Raji (cell line): ENCODE results near the gene CES5A.

Experiments used
- POLR2A ChIP-seq: IDR thresholded peaks from 2 replicates; pipeline ENCODE4 v1.6.1; 2011; ENCODE audit warnings: low read depth, low read length, control low read depth; ENCODE audit not compliant: insufficient read depth

The CES5A gene, protein sequence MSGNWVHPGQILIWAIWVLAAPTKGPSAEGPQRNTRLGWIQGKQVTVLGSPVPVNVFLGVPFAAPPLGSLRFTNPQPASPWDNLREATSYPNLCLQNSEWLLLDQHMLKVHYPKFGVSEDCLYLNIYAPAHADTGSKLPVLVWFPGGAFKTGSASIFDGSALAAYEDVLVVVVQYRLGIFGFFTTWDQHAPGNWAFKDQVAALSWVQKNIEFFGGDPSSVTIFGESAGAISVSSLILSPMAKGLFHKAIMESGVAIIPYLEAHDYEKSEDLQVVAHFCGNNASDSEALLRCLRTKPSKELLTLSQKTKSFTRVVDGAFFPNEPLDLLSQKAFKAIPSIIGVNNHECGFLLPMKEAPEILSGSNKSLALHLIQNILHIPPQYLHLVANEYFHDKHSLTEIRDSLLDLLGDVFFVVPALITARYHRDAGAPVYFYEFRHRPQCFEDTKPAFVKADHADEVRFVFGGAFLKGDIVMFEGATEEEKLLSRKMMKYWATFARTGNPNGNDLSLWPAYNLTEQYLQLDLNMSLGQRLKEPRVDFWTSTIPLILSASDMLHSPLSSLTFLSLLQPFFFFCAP

DNA sequence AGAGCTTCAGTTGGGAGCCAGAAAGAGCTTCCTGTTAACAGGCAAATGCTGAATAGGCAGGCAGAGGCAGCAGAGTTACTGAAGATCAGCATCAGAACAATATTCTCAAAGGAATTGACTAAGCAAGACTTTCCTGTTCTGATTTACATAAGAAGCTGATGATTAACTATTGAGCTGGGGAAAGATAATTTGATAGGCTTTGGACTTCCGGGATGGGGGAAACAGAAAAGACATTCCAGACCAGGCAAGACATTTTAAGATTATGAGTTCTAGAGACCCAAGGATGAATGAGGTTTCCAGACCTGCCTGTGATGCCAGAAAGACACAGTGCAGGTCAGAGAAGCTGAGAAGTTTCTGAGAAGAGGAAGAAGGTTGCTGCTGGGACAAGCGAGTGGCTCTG lies at the start of gene CES5A:
Gene CES5A, minus strand, starts transcription at position 101 of the 400 bp plus-strand sequence. CDS start 152 bp downstream, outside the sequence.
- TF ChIP-seq POLR2A: no peak

DNA sequence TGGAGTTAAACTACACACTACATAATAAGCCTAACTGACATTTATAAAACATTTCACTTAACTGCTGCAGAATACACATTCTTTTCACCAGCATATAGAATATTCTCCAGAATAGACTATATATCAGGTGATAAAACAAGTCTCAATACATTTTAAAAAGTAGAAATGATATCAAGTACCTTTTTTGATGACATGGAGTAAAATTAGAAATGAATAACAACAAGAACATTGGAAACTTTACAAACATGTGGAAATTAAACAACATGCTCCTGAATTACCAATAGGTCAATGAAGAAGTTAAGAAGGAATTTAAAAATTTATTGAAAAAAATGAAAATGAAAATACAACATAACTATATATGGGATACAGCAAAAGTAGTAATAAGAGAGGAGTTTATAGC lies 47.5 kb upstream of the CES5A start:
- TF ChIP-seq POLR2A: no peak

DNA sequence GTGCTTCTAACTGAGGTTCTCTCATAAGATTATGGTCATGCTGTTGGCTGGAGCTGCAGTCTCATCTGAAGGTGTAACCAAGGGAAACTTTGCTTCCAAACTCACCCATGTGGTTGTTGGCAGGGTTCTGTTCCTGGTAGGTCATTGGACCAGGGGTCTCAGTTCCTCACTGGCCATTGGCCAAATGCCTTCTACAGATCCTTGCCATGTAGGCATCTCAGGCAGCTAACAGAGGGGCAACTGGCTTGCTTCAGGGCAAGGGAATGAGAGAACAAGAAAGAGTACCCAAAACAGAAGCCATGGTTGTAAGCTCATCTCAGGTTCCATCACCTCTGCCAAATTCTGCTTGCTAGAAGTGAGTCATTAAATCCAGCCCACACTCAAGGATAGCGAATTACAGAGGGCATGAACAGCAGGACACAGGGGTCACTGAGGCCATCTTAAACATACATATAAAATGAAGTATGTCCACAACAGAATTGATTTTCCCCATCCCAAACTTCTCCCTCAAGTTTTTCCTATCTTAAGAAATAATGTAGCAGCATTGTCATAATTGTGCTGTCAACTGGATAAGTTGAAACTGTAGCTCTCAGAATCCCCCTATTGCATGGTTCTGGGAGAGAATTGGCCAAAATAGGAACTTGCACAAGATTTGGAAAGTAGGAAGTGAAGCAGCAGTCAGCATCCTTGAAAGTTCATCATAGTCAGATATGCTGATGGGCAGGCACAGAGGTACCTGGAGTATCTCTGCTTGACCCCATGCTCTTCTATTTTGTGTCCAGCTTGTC lies 42.4 kb upstream of the CES5A start:
- TF ChIP-seq POLR2A: no peak

DNA sequence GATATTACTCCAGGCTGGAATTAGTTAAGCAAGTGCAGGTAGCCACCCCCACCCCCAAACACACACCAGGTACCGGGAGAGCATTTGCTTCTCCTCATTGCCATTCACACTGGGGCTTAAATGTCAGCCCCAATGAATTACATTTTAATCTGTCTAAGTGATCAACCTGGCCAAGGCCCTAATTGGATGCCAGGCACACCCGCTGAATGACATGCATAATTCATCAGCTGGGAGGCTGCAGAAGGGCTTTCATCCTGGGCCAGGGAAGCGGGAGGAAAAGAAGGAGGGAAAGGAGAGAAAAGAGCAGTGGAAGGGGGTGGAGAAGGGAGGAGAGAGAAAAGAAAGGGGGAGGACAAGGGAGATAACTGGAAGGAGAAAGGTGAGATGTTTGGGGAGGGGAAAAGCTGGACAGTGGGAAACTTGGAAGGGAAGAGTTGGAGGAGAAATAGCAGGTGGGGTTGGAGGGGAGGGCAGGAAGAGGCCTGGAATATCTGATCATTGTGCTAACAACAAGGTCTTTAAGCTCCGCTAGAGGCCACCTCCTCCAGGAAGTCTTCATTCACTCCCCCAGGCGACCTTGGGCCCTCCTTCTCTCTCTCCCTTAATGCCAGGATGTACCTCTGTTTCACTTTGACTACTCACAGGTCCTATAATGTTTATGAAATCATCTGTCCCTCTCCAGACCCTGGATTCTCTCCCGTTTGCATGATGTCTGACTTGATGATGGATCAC lies 40.1 kb upstream of the CES5A start:
- TF ChIP-seq POLR2A: no peak

DNA sequence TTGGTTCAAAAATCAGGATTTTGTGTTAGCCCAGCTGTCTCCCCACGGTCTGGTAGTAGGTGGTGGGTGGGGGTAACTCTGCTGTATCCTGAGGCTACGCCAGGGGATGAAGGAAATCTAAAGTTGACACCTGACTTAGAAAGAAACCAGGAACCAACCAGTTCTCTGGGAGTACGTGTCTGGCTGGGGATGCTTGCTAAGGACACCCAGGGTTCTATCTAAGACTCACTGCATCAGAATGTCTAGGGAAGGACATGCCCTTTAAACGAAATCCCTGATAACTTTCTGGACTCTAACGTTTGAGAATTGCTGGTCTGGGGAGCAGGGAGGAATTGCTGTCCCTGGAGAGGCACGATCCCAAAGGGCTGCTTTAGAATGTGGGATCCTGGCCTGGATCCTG lies 39.2 kb upstream of the CES5A start:
- TF ChIP-seq POLR2A: no peak

DNA sequence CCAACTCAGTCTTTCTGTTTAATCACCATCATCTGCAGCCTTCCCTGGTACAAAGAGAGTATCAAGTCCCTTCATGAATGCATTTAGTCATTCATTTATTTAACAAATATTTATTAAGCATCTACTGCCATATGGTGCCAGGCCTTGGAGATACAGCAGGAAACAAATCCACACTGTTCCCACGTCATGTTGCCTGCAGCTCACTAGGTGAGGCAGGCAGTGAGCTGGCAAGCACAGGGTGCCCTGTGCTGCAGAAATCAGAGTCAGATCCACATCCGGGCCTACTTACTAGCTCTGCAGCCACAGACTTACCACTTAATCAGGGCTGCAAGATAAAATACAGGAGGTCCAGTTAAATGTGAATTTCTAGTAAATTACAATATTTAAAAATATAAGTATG lies 38.5 kb upstream of the CES5A start:
- TF ChIP-seq POLR2A: no peak

DNA sequence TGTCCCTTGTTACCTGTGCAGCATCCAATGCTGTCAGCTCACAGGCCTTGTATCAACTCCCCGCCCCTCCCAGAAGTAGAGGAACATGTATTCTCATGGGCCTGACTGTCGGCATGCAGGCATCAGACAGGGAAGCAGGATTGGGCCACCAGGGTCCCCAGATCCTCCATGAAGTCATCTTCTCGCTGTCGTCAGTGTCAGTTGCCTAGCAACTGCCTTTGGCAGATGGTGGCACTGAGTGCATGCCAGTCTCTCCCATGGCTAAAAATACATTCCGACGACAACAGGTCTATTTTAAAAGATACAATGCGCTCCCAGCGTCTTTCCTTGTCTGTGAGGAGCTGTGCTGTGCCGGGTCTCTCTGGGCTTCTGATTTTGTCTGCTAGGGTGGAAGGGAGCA lies 36.8 kb upstream of the CES5A start:
- no peak for TF ChIP-seq POLR2A

DNA sequence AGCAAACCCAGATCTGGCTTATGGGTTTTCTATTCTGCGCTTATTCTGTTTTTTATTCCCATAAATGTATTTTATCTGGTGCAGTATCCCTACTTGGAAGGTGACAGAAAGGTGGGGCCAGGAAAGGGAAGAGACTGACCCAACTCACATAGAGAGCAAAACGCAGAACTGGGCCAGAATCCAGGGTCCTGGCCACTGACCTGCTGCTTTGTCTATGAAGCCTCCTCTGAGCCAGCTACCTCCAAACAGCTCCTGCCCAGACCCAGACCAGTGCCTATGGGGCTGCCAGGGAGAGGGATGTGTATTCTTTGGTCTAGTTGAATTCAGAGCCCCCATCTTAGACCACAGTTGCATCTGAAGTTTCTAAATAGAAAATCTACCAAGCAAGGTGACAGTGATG lies 36.4 kb upstream of the CES5A start:
- no peak for TF ChIP-seq POLR2A

DNA sequence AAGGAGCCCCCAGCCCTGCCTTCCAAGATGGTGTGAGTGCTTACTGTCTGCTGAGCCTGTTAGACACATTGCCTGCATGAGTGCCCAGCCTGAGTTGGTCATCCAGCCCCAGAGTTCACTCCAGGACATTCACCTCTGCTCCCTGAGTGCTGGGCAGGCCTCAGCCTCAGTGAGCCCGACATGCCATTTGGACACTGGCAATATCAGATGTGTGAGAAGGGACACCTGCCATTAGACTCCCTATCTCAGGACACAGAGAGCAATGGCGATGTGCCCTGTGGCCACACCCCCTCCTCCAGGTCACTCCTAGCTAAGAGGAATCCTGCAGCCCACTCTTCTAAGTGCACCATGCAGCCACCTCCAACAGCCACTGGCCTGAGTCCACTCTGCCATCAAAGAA lies 34.7 kb upstream of the CES5A start:
- TF ChIP-seq POLR2A: no peak

DNA sequence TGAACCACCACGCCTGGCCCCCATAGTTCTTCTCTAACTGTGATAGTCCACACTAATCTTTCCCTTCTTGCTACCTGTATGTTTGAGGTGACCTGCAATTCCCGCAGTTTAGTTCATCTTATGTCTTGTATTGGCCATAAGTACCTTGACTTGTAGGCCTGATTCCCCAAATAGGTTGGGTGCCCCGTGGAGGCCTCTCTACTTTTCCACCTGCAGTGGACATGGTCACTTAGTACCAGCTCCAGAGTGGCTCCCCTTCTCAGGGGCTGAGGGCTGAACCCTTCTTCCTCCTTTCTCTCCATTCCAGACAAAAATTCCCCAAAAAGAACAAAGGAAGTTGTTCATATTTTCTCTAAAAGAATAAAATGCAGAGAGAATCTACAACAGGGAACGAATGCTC lies 33.5 kb upstream of the CES5A start:
- no peak for TF ChIP-seq POLR2A

DNA sequence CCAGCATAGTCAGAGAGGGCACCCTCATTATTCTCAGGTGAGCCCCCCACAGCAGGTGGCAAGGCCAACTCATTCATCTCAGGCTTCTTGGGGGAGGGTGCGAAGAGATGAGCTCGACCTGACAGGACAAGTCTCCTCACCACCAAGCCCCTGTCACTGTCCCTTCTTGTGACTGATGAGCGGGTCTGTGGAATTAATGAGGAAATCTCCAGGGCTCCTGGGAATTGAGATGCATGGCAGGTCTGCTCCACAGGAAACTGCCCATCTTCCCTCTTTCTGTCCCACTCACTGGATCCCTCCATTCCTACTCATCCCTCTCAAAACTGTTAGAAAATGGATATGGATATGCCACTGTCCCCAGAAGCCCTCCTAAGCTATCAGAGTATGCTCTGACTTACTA lies 32.5 kb upstream of the CES5A start:
- TF ChIP-seq POLR2A: no peak

DNA sequence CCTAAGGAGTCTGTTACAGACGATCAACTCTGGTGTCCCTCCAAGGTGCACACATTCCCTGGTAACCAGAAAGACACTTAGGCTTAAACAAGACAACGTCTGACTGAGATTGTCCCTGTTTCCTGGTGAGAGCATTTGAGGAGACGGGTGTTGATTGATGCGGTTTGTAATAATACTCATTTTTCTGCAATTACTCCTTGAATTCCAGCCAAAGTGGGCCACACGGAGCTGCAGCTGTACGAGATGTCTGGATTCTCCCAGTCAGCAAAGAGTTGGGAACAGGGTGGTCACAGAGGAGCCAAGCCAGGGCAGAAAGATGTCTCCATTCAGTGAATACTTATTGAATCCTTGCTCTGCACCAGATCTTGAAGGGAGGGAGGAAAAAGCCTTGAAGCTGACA lies 30.9 kb upstream of the CES5A start:
- no peak for TF ChIP-seq POLR2A

DNA sequence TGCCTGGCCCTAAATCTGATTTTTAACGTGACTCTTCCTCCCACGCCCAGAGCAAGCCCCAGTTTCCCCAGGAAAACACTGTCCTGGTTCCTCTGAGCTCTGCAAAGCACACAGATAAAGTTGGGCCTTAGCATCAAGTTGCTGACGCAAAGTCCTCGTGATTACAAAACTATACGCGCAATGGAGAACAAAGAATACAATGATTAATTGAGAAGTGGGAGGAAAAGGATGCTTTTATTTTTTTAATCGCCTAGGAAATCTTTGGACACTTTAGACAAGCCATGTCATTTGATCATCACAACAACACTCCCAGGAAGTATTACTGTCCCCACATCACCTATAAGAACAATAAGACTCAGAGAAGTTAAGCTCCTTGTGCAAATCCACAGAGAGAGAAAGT lies 30.5 kb upstream of the CES5A start:
- no peak for TF ChIP-seq POLR2A

DNA sequence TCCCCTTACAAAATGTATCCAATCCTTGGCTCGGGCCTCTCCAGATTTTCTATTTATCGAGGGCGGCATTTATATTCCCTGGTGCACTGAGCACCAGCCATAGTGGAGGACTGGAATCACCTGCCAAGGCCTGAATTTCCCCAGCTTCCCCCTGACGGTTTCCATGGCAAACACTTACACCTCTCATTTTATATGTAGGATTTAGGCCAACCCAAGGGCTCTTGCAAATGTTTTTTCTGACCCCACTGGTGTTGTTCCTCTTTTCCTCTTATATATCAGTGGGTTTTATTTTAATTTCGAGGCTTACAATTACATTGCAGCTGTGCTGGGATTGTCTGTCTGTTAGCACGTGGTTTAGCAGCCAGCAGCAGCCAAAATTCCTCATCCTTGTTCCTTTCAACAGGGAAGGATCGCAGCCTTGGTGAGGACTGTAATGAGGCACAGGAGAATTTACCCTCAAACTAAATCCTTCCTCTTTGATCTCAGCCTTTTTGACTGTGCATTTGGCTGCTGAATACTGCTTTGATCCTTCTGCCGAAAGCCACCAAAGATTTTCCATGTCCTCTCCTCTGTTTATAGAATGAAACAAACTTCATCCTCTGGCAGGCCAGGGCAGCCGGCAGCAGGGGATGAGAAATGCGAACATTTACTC lies 26.5 kb upstream of the CES5A start:
- TF ChIP-seq POLR2A: no peak
